HG03108 (cell line): Measurements from ENCODE around the gene AK3.
"Not testable (repeated sequence)": the region's sequence is repeated elsewhere in the genome, so short reads cannot be mapped to it uniquely, and the experiment has no call there.

Experiments used
- ATAC-seq: cut with Tn5 transposase; IDR thresholded peaks from one replicate; pipeline ENCODE4 v1.9.1; 2021; ENCODE audit warnings: moderate library complexity; ENCODE audit not compliant: unreplicated experiment

AK3 gene

GRCh38 chr9:4669890-4670289, 71.1 kb downstream of the AK3 start:
- ATAC-seq = no peak

GRCh38 chr9:4668604-4669003, 72.4 kb downstream of the AK3 start:
- ATAC-seq = no peak

- no peak for ATAC-seq
These were observed 73.3 kb downstream of the AK3 start for GRCh38 chr9:4667681-4668080.

GRCh38 chr9:4666042-4666699, 74.8 kb downstream of the AK3 start, which contains the start of gene SPATA6L:
Gene SPATA6L (minus strand): TSS chr9:4666480. CDS start chr9:4666250, 230 bp downstream.
- ATAC-seq = no peak

- ATAC-seq = no peak
These were observed 75.6 kb downstream of the AK3 start for GRCh38 chr9:4665357-4665756.

- no peak for ATAC-seq
These were observed 77.0 kb downstream of the AK3 start for GRCh38 chr9:4663956-4664355.

- no peak for ATAC-seq
These were observed 77.8 kb downstream of the AK3 start for GRCh38 chr9:4662989-4663792.

GRCh38 chr9:4662108-4662988, 78.7 kb downstream of the AK3 start, which contains the start of gene PLPP6:
Gene PLPP6 (plus strand): TSS chr9:4662294. CDS start chr9:4662376, 82 bp downstream.
- peak; percentile 87 for ATAC-seq

GRCh38 chr9:4661611-4662010, 79.4 kb downstream of the AK3 start:
- no peak for ATAC-seq

GRCh38 chr9:4661165-4661564, 79.8 kb downstream of the AK3 start:
- ATAC-seq = no peak

GRCh38 chr9:4660665-4661064, 80.3 kb downstream of the AK3 start:
- ATAC-seq = not testable (repeated sequence)
